Stimulated activated CD4-positive, alpha-beta T cell treated with anti-CD3 and anti-CD28 coated beads, TNF-alpha, amount 100 ng/mL, for 1 hour (primary cell): Measurements from ENCODE around the gene SPO11.

Experiments
- DNase-seq, 3 donors: peaks; one replicate each; pipeline ENCODE4 v3.0.0-alpha.2; 2020; ENCODE audit warnings: low read depth in 3 of 3, low spot score in 1 of 3

The SPO11 gene

DNA sequence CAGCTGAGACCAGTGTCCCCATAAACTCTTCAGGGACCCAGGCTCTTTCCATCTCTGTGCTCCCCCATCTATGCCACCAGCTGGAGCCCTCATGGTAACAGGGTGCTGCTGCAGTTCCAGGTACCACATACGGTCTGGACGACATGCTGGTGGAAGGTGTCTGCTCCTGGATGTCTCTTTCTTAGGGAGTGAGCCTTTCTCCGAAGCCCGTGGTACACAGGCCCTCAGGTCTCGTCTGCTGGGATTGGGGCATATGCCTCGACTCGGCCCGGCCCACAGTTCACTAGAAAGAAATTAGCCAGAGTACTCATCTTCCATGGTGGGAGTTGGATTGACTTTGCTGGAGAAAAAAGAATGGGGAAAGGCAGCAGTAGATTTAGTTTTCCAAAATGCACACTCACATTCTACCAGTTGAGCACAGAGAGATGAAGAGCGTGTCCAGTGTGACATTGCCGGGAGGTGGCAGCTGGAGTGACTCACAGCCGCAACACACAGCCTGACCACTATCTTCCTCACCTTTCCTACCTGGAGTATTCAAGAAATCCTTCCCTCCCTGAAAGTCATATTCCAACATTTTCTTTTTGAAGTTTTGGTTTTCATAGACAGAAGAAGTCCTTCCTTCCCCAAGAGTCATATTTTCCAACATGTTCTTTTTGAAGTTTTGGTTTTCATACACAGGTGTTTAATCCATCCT, 18.6 kb upstream of the SPO11 start:
- no peak for DNase-seq

GRCh38 chr20:57312138-57312537, 17.5 kb upstream of the SPO11 start:
- DNase-seq, result no peak

- no peak for DNase-seq
Measured at GRCh38 chr20:57313230-57313629, 16.4 kb upstream of the SPO11 start.

GRCh38 chr20:57313951-57314350, 15.7 kb upstream of the SPO11 start:
- no peak for DNase-seq

DNA sequence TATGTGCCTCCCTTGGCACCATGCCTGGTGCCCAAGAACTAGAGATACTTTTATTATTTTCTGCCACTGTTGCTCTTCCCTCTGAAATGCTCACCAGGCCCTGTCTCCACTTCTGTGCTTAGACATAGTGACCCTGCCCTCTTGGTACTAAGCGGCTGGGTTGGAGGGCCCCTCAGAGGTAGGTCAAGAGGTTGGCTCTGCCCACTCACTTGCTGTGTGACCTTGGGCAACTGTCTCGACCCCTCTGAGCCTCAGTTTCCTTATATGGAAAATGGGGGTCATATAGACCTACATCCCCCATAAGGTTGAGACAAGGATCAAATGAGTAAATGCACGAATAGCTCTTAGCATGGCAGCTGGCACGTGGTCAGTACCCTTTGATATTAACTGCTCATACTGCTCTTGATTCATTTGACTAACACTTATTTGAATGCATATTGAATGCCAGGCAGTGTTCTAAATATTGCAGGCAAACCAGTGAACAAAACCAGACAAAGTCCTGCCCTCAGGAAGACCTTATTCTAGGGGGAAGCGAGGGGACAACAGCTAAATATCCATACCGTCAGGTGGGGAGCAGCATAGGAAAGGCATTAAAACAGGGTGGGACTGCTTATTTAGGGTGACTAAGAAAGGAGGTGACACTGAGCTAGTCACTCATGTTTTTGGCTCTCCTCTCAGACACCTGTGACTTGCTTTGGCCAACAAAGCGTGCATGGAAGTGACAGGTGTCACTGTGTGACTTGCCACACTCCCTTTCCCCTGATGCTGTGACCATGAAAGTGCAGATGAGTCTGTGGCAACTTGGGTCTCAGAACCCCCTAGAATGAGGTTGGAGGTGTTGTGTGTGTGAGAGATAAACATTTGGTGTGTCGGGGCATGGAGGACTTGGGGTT, 14.3 kb upstream of the SPO11 start:
- no peak for DNase-seq

DNA sequence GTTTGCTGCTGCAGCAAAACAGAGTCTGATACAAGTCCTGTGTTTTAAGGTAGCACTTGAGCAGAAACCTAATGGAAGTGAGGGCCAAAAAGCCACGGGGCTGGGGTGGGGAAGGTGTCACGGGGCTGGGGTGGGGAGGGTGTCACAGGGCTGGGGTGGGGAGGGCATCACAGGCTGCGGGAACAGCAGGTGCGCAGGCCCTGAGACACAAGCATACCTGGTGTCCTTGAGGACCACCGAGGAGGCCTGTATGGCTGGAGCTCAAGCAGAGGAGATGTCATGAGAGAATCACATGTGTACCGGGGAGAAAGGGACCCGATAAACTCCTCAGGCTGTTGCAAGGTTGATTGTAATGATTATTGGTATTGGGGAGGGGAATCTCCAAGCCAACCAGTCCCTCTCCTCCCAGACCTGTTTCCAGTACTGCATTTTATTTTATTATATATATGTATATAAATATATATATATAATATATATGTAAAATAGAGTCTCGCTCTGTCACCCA, 13.6 kb upstream of the SPO11 start:
- DNase-seq, result no peak

- DNase-seq, result no peak
Measured at GRCh38 chr20:57316795-57317201, 12.8 kb upstream of the SPO11 start.

- DNase-seq, result no peak
Measured at GRCh38 chr20:57317316-57317788, 12.3 kb upstream of the SPO11 start.

- DNase-seq, result no peak
Measured at GRCh38 chr20:57317789-57318371, 11.7 kb upstream of the SPO11 start.

- no peak for DNase-seq
Measured at GRCh38 chr20:57319584-57319983, 10.0 kb upstream of the SPO11 start.

DNA sequence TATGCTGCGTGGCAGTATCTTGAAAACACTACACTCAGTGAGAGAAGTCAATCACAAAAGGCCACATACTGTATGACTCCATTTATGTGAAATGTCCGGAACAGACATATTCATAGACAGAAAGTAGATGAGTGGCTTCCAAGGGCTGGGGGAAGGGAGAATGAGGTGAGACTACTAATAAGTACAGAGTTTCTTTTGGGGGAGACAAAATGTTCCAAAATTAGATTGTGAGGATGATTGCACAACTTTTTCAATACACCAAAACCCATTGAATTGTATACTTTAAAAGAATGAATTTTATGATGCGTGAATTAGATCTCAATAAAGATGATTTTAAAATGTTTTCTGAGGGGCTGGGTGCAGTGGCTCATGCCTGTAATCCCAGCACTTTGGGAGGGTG, 9.2 kb upstream of the SPO11 start:
- no peak for DNase-seq

GRCh38 chr20:57321142-57321541, 8.5 kb upstream of the SPO11 start:
- DNase-seq, result no peak

GRCh38 chr20:57322476-57322875, 7.1 kb upstream of the SPO11 start:
- DNase-seq, result no peak

- no peak for DNase-seq
Measured at GRCh38 chr20:57323034-57323433, 6.6 kb upstream of the SPO11 start.

DNA sequence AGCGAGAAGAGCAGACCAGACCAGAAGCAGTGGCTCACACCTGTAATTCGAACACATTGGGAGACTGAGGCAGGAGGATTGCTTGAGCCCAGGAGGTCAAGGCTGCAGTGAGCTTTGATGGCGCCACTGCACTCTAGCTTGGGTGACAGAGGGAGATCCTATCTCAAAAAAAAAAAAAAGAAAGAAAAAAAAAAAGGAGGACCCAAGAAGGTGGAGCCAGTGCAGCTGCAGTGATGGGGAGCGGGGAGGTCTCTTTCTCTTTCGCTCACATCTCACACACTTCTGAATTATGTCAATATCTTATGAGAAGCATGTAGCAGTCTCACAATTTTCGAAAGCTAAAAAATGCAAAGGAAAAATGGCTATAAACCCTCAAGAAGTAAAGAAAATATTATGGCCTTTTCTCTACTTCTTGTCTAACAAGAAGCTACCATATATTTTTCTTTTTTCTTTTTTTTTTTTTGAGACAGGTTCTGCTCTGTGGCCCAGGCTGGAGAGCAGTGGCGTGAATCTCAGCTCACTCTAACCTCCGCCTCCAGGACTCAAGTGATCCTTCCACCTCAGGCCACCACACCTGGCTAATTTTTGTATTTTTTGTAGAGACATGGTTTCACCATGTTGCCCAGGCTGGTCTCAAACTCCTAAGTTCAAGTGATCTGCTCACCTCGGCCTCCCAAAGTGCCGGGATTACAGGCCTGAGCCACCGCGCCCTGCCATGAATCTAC, 3.8 kb upstream of the SPO11 start:
- DNase-seq, result no peak

DNA sequence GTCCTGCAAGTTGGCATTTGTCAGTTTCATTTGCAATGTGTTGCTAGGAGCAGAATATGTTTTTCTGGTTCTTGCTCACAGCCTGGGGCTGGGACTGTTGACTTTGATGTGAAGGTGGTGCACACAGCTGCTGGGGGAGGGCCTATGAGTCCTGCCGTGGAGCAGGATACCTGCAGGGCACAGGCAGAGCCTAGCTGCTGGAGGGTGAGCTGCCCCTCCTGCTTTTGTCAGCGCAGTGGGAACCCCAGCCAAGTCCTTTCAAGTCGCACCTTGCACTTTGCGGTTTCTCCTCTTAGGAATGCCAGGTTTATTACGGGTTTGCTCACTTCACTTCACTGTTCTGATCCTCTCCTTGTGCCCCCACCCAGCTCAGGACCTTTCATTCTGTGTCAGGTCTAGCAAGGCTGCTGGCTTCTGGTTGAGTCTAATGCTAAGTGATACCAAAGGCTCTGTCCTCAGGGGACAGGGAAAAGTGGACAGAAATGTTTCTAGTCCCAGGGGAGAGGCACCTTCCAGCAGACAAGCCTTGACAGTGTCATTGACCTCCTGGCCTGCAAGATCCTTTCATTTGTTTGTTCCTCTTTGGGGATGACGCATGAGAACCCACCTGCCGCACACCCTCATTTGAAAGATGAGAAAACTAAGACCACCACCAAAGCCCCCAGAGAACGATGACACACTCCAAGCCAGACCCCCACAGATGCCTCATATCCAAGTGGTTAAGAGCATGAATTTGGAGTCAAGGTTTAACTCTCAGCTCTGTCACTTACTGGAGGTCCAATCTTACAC, 2.7 kb upstream of the SPO11 start:
- DNase-seq, result no peak

- no peak for DNase-seq
Measured at GRCh38 chr20:57327820-57328219, 1.8 kb upstream of the SPO11 start.

GRCh38 chr20:57330998-57331397, 1.4 kb downstream of the SPO11 start:
- DNase-seq, result no peak

- no peak for DNase-seq
Measured at GRCh38 chr20:57332105-57333089, 2.8 kb downstream of the SPO11 start.
